Measurements from ENCODE around the gene PHPT1.

GRCh38 chr9:136900556-136900955 is 51.3 kb downstream of the PHPT1 start:
- TF ChIP-seq MAFK (IDR thresholded peaks at IDR 0.05; ENCODE audit: low read depth, low read length), result no peak
- TF ChIP-seq TAF7 (optimal IDR thresholded peaks at IDR 0.05; ENCODE audit: borderline replicate concordance, low read depth, low read length), result no peak
- no peak for TF ChIP-seq POLR2A (IDR thresholded peaks at IDR 0.05; ENCODE audit: control extremely low read depth in 1 of 2, low read depth in 2 of 2, low read length in 2 of 2)
- TF ChIP-seq CREB1 (IDR thresholded peaks at IDR 0.05), result no peak
- no peak for TF ChIP-seq ZNF274 (IDR thresholded peaks at IDR 0.05; ENCODE audit: borderline replicate concordance, extremely low read depth, low read length)
- TF ChIP-seq TAF1 (IDR thresholded peaks at IDR 0.05; ENCODE audit: low read depth, low read length), result no peak
- no peak for TF ChIP-seq POLR2AphosphoS5 (IDR thresholded peaks at IDR 0.05; ENCODE audit: low read depth, low read length)
- no peak for TF ChIP-seq JUND (IDR thresholded peaks at IDR 0.05; ENCODE audit: low read length)
- no peak for TF ChIP-seq CTCF (IDR thresholded peaks at IDR 0.05; ENCODE audit: control extremely low read depth in 1 of 3, insufficient read depth in 1 of 3, low read depth in 1 of 3, low read length in 3 of 3)
- no peak for TF ChIP-seq GABPA (IDR thresholded peaks at IDR 0.05; ENCODE audit: borderline replicate concordance, insufficient read depth, low read length)
- no peak for TF ChIP-seq YY1 (IDR thresholded peaks at IDR 0.05; ENCODE audit: low read depth, low read length)
- no peak for TF ChIP-seq BRCA1 (IDR thresholded peaks at IDR 0.05; ENCODE audit: low read depth, low read length)
- no peak for TF ChIP-seq HDAC6 (IDR thresholded peaks at IDR 0.05; ENCODE audit: low read depth, low read length)
- TF ChIP-seq RAD21 (IDR thresholded peaks at IDR 0.05 in 1 of 2, conservative IDR thresholded peaks at IDR 0.05 in 1 of 2; ENCODE audit: low read depth in 2 of 2, low read length in 2 of 2), result no peak
